SH-SY5Y (cell line): ENCODE measurements around the gene PAX7.

ENCODE experiments used
- GATA2 ChIP-seq: IDR thresholded peaks from 2 replicates; pipeline ENCODE4 v1.6.1; 2011; ENCODE audit warnings: mild to moderate bottlenecking, low read depth, low read length
- GATA3 ChIP-seq: IDR thresholded peaks from 2 replicates; pipeline ENCODE4 v1.6.1; 2011; ENCODE audit warnings: low read depth, mild to moderate bottlenecking, low read length, moderate library complexity

- TF ChIP-seq GATA3 (no peak), GATA2 (no peak)
Measured at GRCh38 chr1:18739408-18739807, 108.8 kb downstream of the PAX7 start.
